Gastrocnemius medialis (tissue), 4 donors: Measurements from ENCODE around the gene TMEM222.

ENCODE experiments used
- CTCF ChIP-seq, 5 experiments: fragments of 450-650 bp in 3 of 5; fragments of 200-600 bp in 2 of 5; sonication (generic) in 2 of 5; IDR thresholded peaks in 4 of 5; conservative IDR thresholded peaks in 1 of 5; 1 replicate in 4 of 5; 2 replicates in 1 of 5; pipeline ENCODE4 v1.5.1; 2016 to 2019; ENCODE audit warnings: antibody characterized with exemption in 5 of 5, mild to moderate bottlenecking in 3 of 5, moderate library complexity in 3 of 5
- POLR2A ChIP-seq, 2 donors: fragments of 450-650 bp; IDR thresholded peaks; one replicate each; pipeline ENCODE4 v1.6.1; 2017; ENCODE audit warnings: antibody characterized with exemption in 2 of 2, mild to moderate bottlenecking in 2 of 2, moderate library complexity in 2 of 2

GRCh38 chr1:27302612-27303011, 19.4 kb upstream of the TMEM222 start:
- no peak for TF ChIP-seq CTCF (IDR thresholded peaks at IDR 0.05 in 4 of 5, conservative IDR thresholded peaks at IDR 0.05 in 1 of 5)
- no peak for TF ChIP-seq POLR2A (IDR thresholded peaks at IDR 0.05)
